NT2/D1 (cell line): ENCODE data around the gene HOXB5.

ENCODE experiments used
- DNase-seq: peaks from one replicate; pipeline ENCODE4 v3.0.0-alpha.2; 2011; ENCODE audit warnings: low read depth, low spot score
- H3K27me3 ChIP-seq: 2 replicates; pipeline ENCODE4 v1.6.0; 2011; ENCODE audit warnings: mild to moderate bottlenecking; ENCODE audit not compliant: insufficient read length, insufficient read depth
- H3K36me3 ChIP-seq: 2 replicates; pipeline ENCODE4 v1.6.1; 2011; ENCODE audit warnings: mild to moderate bottlenecking, low read length, mixed read lengths; ENCODE audit not compliant: insufficient read depth, insufficient read length
- H3K4me1 ChIP-seq: 2 replicates; pipeline ENCODE4 v1.5.1; 2011; ENCODE audit not compliant: insufficient read depth, insufficient read length
- H3K4me3 ChIP-seq: 2 replicates; pipeline ENCODE4 v1.5.1; 2011; ENCODE audit warnings: low read depth; ENCODE audit not compliant: insufficient read length
- H3K9ac ChIP-seq: 2 replicates; pipeline ENCODE4 v1.6.0; 2011; ENCODE audit warnings: low read depth; ENCODE audit not compliant: insufficient read length
- H3K9me3 ChIP-seq: 2 replicates; pipeline ENCODE4 v1.5.1; 2011; ENCODE audit warnings: mild to moderate bottlenecking, low read length; ENCODE audit not compliant: insufficient read depth
- SUZ12 ChIP-seq: IDR thresholded peaks from 2 replicates; pipeline ENCODE4 v1.6.1; 2011; ENCODE audit not compliant: insufficient read length, insufficient read depth; ENCODE audit errors: extremely low read depth
- YY1 ChIP-seq: IDR thresholded peaks from 2 replicates; pipeline ENCODE4 v1.6.1; 2011; ENCODE audit not compliant: insufficient read length, insufficient read depth
- ZNF274 ChIP-seq: IDR thresholded peaks from 2 replicates; pipeline ENCODE4 v1.6.1; 2011; ENCODE audit warnings: mild to moderate bottlenecking, low read depth, low read length

HOXB5 gene

DNA sequence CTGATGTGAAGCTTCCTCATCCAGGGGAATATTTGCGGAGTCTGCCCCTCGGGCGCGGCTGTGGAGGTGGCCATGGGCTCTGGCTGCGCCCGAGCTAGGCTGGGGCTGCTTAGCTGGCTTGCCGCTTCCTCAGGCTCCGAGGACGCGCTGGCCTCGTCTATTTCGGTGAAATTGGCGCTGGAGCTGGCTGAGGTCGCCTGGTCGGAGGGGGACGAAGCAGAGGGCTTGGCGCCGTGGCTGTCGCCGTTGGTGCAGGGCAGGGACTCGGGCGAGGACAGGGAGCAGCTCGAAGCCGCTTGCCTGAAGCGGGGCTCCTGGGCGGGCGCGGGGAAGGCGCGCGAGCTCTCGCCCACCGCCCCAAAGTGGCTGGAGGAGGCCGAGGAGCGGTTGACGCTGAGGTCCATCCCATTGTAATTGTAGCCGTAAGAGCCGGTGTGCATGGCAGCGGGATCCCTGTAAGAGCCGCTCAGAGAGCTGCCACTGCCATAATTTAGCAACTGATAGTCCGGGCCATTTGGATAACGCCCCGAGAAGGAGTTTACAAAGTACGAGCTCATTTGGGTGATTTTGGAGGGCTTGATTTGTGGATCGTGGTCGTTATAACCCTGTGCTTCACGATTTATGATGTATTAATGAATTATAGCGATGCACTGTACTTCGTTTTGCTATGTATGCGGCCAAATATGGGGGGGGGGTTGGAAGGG lies at the start of gene HOXB5:
Gene HOXB5, minus strand, starts transcription at position 654 of the 704 bp plus-strand sequence. Its CDS starts 97 bp downstream, at position 557.
- Histone ChIP-seq H3K9me3 (no peaks in the 10 kb centered on the region), H3K9ac (peak within 1 kb of the TSS; percentile 59), H3K4me3 (peak within 1 kb of the TSS; percentile 31), H3K4me1 (peaks cover 12% of the 10 kb centered on the region), H3K36me3 (no peaks in the 10 kb centered on the region), H3K27me3 (peaks cover 100% of the 10 kb centered on the region)
- DNase-seq = no peak
- TF ChIP-seq YY1 (no peak), ZNF274 (no peak), SUZ12 (no peak)

DNA sequence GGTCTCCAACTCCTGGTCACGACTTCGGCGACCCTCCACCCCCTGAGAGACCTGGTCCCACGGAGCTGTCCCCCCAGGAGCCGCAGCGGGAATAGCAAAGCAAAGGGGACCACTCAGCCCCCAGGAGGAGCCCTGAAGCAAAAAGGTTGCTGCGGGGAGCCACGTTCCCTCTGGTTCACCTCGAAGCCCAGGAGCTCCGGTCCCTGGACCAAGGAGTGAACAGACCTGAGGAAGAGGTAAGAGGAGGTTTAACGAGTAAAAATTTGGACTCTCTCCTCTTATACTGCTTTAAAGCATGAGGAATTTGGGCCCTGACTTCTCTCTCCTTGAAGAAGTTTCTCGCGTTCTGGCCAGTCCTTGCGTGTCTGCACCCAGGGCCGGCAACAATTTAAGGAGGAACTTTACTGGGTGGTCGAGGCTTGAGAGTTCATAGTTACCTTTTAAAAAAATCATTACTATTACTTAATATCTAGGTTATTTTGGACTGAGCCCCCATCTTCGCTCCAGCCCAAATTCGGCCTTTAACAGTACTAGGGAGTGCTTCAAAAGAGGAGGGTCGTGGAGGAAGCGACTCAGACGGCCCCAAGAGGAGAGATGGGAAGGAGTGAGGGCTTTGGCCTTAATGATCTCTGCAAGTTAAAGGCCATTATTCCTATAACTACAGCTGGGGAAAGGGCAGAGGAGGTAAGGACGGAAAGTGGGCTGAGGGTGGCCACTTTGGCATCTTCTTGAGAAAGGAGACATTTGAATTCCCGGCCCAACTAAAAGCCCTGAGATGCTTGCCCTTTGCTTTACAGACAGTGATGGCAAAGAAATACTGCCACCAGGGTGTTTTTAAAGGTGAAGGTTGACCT lies 49.5 kb upstream of the HOXB5 start:
- TF ChIP-seq SUZ12 (no peak), YY1 (no peak)
- peaks cover 8% of the 10 kb centered on the region for H3K4me1 ChIP-seq
- H3K27me3 ChIP-seq = peaks cover 5% of the 10 kb centered on the region
- H3K36me3 ChIP-seq = peaks cover 29% of the 10 kb centered on the region
- no peak overlapping the region for H3K4me3 ChIP-seq
- DNase-seq = no peak
- H3K9me3 ChIP-seq = peaks cover 5% of the 10 kb centered on the region; the same call in 1 of the 2 replicates
- H3K9ac ChIP-seq = no peak overlapping the region

DNA sequence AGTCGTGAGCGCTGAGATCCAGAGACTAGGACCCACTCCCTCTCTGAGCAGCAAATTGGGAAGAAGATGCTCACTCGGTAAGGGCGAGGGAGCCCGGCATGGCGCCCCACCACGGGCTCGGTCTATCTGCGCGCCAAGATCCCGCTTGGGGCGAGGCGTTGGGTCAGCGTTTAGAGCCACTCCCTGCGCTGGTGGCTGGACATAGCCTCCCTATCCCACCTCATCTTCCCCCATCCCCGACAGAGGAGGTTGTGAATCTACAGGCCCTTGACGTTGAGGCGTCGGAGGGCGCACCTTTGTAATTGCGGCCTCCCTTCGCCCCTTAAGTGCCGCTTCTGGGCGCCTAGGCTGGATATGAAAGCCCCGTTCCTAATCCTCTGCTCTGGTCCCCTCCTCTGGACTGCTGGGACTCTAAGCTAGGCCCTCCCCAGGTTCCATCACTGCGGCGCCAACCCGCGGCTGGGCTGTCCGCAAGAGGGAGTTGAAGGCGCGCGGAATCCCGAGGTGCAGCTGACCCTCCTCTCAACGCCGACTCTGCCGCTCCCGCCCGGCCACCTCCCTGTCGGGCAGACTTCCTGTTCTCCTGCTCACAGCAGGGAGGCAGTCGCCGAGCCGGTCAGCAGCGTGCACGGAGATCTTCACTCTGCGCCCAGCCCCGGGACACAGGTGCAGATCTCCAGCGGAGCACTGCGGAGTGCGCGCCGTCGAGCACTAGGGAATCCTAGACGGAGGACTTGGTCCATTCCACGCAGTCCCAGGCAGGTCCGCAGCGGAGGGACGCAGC lies 48.7 kb upstream of the HOXB5 start:
- DNase-seq = no peak
- no peak for TF ChIP-seq ZNF274
- TF ChIP-seq YY1 = no peak
- TF ChIP-seq SUZ12 = no peak
- no peak overlapping the region for H3K9ac ChIP-seq
- no peak overlapping the region for H3K4me3 ChIP-seq
- H3K4me1 ChIP-seq = peaks cover 6% of the 10 kb centered on the region
- peaks cover 35% of the 10 kb centered on the region for H3K36me3 ChIP-seq
- peaks cover 5% of the 10 kb centered on the region; the same call in 1 of the 2 replicates for H3K9me3 ChIP-seq
- peaks cover 5% of the 10 kb centered on the region for H3K27me3 ChIP-seq

DNA sequence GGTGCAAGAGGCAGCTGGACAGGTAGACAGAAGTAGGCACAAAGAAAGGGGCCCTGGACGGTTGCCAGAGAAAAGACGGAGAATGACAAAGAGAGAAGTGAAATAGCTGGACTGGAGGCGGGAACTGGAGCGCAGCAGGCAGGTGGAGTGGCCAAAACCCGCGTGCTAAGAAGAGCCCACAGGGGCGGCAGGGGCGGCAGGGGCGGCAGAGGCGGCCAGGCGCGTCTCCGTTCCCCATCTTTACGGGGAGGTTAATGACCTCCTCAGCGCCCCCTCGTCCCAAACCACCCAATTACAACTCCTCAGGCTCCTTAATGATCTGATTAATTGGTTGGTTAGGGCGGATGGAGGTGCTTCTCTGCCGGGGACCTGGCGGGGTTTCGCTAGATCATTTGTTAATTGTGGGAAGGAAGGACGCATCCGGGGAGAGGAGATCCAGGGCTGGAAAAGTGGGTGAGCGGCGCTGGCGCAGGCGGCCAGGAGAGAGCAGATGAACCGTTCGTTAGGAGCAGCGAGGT lies 48.0 kb upstream of the HOXB5 start:
- Histone ChIP-seq H3K36me3 (peaks cover 35% of the 10 kb centered on the region), H3K4me3 (no peak overlapping the region), H3K9ac (no peak overlapping the region), H3K9me3 (peaks cover 5% of the 10 kb centered on the region; the same call in 1 of the 2 replicates), H3K27me3 (peaks cover 5% of the 10 kb centered on the region), H3K4me1 (peaks cover 8% of the 10 kb centered on the region)
- DNase-seq = no peak
- no peak for TF ChIP-seq SUZ12
- no peak for TF ChIP-seq YY1
- TF ChIP-seq ZNF274 = no peak

DNA sequence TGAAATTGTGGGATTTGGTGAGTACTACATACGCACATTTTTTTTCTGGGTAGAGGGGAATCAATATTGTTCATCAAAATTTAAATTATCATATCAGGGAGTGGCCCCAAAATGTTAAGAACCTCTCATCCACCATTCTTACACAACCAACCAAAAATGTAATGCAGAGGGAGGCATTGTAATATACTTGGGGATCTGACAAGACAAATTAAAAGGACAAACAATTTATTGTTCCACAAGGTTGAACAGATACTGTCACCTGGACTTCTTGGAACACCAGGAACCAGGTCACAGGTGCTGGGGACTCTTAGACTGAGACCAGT lies 47.2 kb upstream of the HOXB5 start:
- no peak for DNase-seq

DNA sequence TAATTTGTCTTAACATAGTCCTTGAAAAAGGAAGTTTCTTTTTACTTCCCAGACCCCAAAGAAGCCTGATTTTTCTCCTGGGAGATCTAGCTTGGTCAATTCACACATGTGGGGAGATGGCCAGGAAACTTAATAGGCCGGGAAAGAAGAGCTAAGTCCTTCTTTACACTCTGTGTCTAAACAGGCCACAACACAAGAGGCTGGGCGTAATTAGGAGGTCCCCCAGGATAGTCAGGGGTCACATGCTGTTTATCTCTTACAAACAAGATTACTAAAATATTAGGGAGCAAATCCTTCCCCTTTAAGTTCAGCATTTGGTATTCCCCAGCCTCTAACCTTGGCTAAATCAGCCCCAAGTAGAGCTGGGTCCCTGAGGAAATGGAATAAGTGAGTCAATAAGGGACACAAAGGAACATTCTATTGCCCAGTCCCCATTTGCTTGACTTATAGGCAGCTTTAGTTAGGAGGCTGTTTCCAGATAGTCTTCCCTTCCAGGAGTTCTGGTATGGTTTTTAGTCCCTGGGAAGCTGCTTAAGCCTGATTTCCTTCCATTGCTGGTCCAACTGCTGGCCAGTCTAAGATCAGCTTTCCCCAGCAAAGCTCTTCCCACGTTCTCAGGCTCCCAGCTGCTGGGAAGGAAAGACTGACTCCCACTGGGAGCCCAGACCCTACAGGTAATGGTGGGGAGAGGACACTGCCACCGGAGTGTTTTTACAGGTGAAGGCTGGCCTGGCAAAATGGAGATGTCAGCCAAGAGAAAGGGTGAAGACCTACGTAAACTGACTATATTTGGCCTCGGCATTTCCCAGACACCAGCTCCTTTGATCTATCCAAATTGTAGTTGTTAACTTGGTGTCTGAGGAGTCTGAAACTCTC lies 46.6 kb upstream of the HOXB5 start:
- DNase-seq = no peak
- peaks cover 8% of the 10 kb centered on the region for H3K4me1 ChIP-seq
- H3K9ac ChIP-seq = no peak overlapping the region
- H3K9me3 ChIP-seq = peaks cover 5% of the 10 kb centered on the region; the same call in 1 of the 2 replicates
- H3K4me3 ChIP-seq = no peak overlapping the region
- H3K27me3 ChIP-seq = no peaks in the 10 kb centered on the region
- TF ChIP-seq SUZ12 (no peak), ZNF274 (no peak), YY1 (no peak)
- H3K36me3 ChIP-seq = peaks cover 49% of the 10 kb centered on the region

More for the DNA sequence above, 47.2 kb upstream of the HOXB5 start:
- H3K4me1 ChIP-seq = peaks cover 8% of the 10 kb centered on the region
- no peaks in the 10 kb centered on the region for H3K27me3 ChIP-seq
- no peak overlapping the region for H3K4me3 ChIP-seq
- TF ChIP-seq YY1 (no peak), ZNF274 (no peak), SUZ12 (no peak)
- no peak overlapping the region for H3K9ac ChIP-seq
- peaks cover 43% of the 10 kb centered on the region for H3K36me3 ChIP-seq
- peaks cover 5% of the 10 kb centered on the region; the same call in 1 of the 2 replicates for H3K9me3 ChIP-seq
